HT-29 (cell line): ENCODE results near the gene ACTR3C. TPM values are rescaled to one million over a fixed set of nuclear protein-coding genes. Genes with fewer than 3 reads are reported as not detected.
"Not testable (repeated sequence)": the region's sequence is repeated elsewhere in the genome, so short reads cannot be mapped to it uniquely, and the experiment has no call there.

Source experiments
- DNase-seq: peaks from one replicate; pipeline ENCODE4 v3.0.0-alpha.2; 2015; ENCODE audit warnings: low spot score
- total RNA-seq: library from RNA; depleted of rRNA; stranded (reverse); fragments of >200 nt; shearing (Covaris generic); gene quantifications from 2 replicates; pipeline ENCODE4 v1.2.3, GENCODE V29; 2014

The ACTR3C gene
- total RNA-seq, 1 experiment from 2014 or later = 37.7 TPM

GRCh38 chr7:150283608-150284007, 39.7 kb downstream of the ACTR3C start:
- DNase-seq = not testable (repeated sequence)

GRCh38 chr7:150283111-150283510, 40.2 kb downstream of the ACTR3C start:
- not testable (repeated sequence) for DNase-seq

DNA sequence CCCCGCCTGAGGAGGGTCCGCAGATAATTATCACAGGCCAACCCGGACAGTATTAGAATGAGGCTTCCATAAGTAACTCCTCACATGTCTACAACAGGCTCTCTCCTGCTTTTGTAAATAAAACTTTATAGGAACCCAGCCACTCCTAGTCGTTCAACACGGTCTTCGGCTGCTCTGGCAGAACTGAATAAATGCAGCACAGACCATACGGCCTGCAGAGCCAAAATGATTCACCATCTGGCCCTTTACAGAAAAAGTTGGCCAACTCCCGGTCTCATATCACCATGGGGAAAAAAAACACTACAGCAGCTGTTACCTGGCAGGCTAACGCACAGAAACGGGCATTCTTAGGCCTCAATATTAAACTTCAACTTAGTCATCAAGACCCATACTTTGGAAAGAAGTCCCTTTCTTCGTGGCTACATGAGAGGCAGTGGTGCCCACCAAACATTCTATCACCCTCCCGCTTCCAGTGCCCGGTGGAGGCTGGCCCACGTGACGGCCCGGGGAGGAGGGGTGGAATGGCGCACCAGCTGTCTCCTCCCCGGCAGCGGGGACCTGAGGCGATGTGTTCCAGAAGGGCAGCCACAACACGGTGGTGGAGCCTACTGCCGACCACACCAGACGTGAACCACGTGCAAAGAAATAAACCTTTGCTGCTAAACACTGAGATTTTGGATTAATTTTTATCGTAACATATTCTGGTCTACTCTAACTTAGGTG, 41.5 kb downstream of the ACTR3C start:
- not testable (repeated sequence) for DNase-seq

GRCh38 chr7:150278383-150278782, 45.0 kb downstream of the ACTR3C start:
- not testable (repeated sequence) for DNase-seq

DNA sequence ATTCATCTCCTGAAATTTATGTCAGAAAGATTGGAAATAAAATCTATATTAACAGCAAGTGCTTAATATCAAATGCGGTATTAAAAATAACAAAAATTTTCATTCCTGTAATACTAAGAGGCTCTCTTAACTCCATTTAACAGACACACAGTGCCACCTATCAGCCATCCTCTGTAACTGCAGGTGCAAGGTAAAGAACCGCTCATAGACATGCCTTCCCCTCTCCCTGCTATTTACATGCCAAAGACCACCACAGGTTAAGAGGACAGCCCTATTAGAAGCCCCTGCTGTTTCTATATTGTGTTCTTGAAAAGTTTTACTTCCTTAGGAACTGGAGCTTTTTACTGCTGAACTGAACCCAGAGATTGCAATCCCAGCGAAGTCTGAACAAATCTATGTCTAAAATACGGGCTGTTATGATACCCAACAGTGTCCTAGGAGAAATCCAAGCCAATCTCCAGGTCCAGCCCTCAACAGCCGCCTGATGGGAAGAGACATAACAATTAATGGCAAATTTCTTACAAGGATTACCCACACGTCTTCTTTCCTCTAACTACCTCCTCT, 47.1 kb downstream of the ACTR3C start:
- peak; percentile 71 for DNase-seq

GRCh38 chr7:150271898-150272297, 51.4 kb downstream of the ACTR3C start:
- not testable (repeated sequence) for DNase-seq

- DNase-seq = not testable (repeated sequence)
These were observed 53.1 kb downstream of the ACTR3C start for GRCh38 chr7:150270101-150270824.

DNA sequence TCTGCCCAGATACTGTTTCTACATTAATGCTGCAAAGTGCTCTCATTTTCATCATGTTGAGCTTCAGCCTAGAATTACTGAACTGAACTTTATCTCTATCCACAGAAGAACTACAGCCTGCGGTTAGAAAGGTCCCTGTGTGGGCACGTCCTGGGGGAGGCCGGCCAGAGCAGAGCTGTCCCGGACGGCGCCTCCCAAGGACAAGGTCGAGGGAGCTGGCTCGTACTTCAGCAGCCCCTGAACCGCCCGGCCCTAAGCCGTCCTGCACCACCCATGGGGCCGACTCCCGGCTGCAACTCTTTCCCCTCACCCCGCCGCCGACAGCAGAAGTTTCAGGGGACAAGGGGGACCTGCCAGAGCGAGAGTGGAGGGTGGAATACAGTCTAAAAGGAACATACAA, 54.5 kb downstream of the ACTR3C start:
- not testable (repeated sequence) for DNase-seq

GRCh38 chr7:150268287-150268686, 55.1 kb downstream of the ACTR3C start:
- DNase-seq = not testable (repeated sequence)

DNA sequence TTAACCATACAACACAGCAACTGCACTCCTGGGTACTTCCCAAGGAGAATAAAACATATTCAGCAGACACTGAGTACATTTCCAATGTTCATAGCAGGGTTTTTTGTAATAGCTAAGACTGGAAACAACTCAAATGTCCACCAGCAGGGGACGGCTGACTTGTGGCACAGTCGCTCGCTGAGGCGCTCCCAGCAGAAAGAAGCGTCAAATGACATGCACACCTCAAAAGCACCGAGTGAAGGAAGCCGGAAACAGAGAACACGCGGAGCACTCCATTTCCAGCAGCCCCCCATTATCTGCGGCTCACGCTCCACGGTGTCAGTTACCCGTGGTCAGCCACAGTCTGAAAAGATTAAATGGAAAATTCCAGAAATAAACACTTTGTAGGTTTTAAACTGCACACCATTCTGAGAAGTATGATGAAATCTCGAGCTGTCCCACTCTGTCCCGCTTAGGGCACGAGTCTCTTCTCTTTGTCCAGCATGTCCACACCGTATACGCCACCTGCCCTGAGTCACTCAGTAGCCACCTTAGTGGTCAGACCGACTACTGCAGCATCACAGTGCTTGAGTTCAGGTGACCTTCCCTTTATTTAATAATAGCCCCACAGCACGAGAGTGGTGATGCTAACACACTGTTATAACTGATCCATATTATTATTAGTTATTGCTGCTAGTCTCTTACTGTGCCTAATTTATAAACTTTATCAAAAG, 56.2 kb downstream of the ACTR3C start:
- not testable (repeated sequence) for DNase-seq

- DNase-seq = not testable (repeated sequence)
These were observed 60.7 kb downstream of the ACTR3C start for GRCh38 chr7:150262656-150263055.

DNA sequence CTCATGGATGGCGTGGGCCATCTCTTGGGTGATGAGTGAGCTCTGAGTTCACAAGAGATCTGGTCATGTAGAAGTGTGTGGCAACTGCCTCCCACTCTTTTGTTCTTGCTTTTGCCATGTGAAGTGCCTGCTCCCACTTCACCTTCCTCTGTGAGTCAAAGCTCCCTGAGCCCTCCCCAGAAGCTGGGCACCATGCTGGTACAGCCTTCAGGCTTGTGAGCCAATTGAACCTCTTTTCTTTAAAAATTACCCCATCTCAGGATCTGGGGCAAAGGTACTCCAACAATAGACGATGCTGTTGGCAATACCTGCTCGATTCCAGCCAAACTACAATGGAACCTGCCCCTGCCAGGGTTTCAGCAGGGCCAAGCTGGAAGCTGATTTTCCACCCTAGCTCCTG, 75.6 kb downstream of the ACTR3C start:
- not testable (repeated sequence) for DNase-seq

GRCh38 chr7:150245208-150245607, 78.1 kb downstream of the ACTR3C start:
- not testable (repeated sequence) for DNase-seq

DNA sequence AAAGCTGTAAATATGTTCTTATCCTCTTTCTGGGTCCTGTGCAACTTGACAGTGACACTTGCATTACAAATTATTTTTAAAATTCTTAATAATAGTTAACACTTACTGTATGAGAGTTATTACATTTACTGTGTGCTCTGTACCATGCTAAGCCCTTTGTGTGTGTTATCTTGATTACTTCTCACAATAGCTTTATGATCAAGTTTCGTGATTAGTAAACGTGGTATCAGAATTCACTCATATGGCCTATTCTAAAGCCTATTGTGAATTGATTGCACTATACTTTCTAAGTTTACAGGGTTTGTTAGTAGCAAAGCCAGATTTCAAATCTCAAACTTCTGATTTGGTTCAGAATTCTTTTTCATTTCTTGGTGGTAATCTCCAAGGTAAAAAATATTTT, 80.4 kb downstream of the ACTR3C start:
- DNase-seq = not testable (repeated sequence)

- DNase-seq = not testable (repeated sequence)
These were observed 97.9 kb downstream of the ACTR3C start for GRCh38 chr7:150225444-150225843.

DNA sequence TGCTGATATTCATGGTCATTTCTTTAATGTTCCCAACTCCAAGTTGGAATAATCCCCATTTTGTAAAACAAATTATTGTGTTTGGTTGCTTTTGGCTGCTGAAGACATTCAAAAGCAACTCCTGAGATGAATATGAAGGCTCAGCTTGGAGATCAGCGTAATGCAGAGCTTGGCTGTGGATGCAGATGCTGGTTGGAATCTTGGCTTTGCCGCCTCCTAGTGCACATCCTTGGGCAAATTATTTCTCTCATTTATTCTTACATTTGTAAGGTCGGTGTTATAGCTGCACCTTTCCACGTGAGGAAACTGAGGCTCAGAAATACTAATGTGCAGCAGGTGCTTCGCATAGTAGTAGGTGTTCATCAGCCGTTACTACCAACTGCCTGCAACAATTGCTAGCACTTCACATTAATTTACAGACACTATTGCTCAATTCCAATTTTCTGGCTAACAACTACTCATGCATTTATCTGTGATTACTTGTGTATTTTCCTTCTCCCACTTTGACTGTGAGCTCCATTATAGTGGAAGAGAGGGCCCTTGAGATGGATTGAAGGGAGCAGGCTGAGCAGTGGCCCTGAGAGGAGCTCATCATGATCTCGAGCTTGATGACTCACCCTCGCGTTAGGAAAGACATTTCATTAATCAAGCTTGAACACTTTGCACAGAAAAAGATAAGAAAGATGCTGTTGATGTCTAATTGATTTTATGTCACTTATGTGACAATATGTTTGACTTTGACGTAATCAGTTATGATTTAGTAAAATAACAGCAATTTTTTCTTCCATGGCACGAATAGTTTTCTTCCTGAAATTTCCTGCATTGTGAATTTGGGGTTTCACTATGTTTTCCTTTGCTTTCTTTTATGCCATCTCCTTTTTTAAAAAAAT, 101.0 kb downstream of the ACTR3C start:
- DNase-seq = peak; percentile 19

- DNase-seq = not testable (repeated sequence)
These were observed 102.6 kb downstream of the ACTR3C start for GRCh38 chr7:150220673-150221181.

GRCh38 chr7:150219941-150220658, 103.2 kb downstream of the ACTR3C start:
- not testable (repeated sequence) for DNase-seq

DNA sequence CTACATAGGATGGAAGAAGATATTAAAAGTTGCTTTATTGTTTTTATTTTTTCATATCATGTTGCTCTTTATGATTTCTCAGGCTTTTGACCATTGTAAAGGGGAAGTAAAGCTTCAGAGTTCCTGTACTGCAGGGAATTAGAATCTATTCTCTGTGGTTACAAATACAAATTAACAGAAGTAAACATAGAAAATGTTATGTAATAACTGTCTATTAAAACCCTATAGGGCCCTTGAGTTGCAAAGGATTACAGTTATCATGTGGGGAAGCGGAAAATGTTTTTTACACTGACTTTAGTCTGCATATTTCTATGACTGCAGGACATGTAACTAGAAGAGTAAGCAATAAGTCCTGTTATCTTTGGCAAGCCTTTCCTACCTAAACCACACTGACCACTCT, 116.5 kb downstream of the ACTR3C start:
- DNase-seq = not testable (repeated sequence)

GRCh38 chr7:150205866-150206265, 117.5 kb downstream of the ACTR3C start:
- DNase-seq = not testable (repeated sequence)
